Activated CD4-positive, CD25-positive, alpha-beta regulatory T cell treated with anti-CD3 and anti-CD28 coated beads, Interleukin-2, amount 50 U/mL, for 72 hours (primary cell): Measurements from ENCODE around the gene TAOK1.
A peak's percentile ranks its signal among the peaks of the same experiment; 100 is the strongest.
"Not testable (repeated sequence)": the region's sequence is repeated elsewhere in the genome, so short reads cannot be mapped to it uniquely, and the experiment has no call there.

Source experiments
- DNase-seq: peaks from one replicate; pipeline ENCODE4 v3.0.0; 2021

TAOK1 gene

GRCh38 chr17:29555840-29556239 is 165.7 kb downstream of the TAOK1 start:
- no peak for DNase-seq

DNA sequence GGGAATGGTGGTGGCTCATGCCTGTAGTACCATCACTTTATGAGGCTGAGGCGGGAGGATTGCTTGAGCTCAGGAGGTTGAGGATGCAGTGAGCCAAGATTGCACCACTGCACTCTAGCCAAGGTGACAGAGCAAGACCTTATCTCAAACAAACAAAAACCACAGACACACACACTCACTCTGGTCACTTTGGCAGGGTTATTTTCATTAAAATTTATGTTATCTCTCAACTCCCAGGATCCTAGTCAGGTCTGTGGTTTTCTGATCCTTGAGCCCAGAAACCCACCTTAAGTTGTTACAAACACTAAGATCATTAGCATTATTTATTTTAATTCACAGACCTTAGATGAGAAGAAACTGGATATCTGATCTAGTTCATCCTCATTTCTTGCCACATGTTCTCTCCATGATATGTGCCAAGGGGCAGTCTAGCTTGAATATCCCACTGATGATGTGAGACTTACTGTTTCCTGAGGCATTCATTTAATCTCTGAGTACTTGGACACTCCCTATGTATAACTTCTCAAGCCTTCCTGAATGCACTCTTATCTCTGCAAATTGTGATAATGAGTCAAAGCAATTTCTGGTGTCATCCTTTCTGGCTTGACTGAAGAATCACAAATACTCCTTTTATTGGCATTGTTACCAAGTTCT is 167.0 kb downstream of the TAOK1 start:
- no peak for DNase-seq

GRCh38 chr17:29557739-29558116 is 167.6 kb downstream of the TAOK1 start:
- DNase-seq = no peak

- DNase-seq = not testable (repeated sequence)
Observed at GRCh38 chr17:29558139-29558538, 168.0 kb downstream of the TAOK1 start.

DNA sequence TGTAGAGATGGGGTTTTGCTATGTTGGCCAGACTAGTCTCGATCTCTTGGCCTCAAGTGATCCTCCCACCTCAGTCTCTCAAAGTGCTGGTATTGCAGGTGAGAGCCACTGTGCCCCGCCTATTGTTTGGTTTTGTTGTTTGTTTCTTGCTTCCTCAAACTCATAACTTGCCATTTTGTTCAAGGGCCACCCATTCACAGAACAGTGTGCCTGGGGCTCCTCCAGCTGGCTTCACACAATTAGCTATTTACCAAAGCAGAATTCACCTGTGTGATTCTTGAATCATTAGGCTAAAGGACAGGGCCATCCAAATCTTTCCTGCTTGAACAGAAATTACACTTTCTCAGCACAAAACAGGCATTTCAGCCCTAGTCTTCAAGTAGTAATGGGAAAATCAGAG is 169.5 kb downstream of the TAOK1 start:
- no peak for DNase-seq

DNA sequence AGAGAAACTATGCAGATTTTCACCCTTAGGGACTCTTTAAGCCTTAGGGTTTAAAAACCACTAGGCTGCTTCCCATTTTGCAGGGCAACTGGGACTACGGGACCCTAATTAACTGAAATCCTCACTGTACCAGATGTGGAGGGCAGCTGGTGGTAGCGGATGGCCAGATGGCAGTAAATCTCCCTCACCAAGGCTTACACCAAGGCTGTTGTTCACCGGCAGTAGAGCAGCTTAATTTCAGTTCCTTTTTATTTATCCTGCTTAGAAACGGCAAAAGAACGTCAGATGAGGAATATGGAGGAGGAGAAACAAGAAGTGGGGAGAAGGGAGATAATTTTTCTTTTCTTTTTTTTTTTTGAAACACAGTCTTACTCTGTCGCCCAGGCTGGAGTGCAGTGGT is 170.2 kb downstream of the TAOK1 start:
- no peak for DNase-seq

DNA sequence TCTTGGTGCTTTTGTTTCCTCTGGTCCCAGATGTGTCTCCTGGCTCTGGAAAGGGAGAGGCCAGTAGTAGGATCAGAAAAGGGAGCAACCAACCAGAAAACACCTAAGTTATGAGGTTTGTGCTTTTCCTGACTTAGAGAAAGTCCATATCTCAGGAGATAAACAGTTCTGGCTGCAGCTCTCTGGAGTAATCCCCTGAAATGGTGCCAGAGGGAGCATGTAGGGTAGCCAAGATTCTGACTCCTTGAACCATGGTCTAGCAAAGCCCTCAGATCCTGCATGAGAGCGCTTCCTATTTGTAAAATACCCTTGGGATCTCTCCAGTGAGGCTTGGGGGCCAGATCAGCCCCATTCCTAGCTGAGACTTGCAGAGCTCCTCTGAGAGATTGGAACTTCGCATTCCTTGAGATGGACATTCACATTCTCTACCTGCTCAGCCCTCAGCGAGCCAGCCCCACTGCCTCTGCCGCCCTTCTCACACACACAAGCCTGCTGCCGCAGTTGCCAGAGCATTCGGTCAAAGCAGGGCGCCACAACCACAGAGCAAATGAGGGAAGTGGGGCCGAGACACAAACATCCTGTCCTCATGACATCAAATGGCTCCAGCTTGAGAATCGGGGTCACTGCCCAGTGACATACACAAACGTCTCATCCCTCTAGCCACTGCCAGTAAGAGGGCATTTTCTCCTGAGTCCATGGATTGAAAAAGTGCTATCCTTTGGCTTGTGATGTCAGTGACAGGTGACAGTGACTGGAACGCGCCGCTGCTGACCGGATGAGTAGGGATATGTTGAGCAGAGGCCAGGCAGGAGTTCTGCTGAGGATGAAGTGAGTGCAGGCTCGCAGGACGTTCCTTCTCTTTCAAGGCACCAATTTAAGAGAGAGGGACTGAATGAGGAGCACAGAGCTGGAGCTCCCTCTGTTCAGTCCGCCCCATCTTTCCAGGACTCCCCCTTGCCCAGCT is 171.7 kb downstream of the TAOK1 start:
- no peak for DNase-seq

DNA sequence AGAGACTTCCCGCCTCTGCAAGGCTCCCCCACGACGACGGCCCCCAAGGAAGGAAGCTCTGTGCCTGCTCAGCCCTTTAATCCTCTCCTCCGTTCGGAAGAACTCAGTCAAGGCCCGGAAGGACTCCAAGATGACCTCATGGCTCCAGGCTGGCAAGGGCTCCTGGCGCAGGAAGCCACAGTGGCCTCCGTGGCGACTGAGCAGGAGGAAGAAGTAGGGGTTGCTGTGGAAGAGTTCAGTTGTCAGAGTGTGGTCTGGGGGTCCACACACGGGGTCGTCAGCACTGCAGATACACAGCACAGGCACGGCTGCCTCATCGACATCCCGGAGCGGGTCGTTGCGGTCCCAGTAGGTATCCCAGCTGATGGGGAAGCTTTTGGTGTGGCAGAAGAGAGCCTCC is 172.5 kb downstream of the TAOK1 start:
- no peak for DNase-seq

DNA sequence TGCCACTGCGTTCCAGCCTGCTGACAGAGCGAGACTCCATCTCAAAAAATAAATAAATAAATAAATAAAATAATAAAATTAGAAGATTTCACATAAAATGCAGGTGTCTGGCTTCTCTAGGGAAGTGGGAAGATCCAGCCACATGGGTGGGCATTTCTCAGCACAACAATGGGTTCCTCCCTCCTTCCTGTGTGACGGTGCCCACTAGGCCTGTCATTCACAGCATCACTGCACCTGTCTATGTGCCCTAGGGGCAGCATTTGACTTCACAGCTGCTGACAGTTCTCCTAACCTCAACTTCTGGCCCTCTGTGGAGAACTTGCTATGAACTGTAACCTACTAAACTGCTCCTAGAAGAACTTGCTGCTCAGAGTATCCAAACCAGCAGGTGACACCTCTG is 173.7 kb downstream of the TAOK1 start:
- DNase-seq = no peak

GRCh38 chr17:29565643-29566472 is 175.7 kb downstream of the TAOK1 start:
- DNase-seq = peak; percentile 65

- peak; percentile 66 for DNase-seq
Observed at GRCh38 chr17:29566473-29567303, 176.5 kb downstream of the TAOK1 start, which contains the start of gene ABHD15. Gene ABHD15, minus strand, starts transcription at chr17:29567037. Its CDS starts 71 bp downstream, at chr17:29566966.

GRCh38 chr17:29567304-29567553 is 177.1 kb downstream of the TAOK1 start:
- peak; percentile 56 for DNase-seq

DNA sequence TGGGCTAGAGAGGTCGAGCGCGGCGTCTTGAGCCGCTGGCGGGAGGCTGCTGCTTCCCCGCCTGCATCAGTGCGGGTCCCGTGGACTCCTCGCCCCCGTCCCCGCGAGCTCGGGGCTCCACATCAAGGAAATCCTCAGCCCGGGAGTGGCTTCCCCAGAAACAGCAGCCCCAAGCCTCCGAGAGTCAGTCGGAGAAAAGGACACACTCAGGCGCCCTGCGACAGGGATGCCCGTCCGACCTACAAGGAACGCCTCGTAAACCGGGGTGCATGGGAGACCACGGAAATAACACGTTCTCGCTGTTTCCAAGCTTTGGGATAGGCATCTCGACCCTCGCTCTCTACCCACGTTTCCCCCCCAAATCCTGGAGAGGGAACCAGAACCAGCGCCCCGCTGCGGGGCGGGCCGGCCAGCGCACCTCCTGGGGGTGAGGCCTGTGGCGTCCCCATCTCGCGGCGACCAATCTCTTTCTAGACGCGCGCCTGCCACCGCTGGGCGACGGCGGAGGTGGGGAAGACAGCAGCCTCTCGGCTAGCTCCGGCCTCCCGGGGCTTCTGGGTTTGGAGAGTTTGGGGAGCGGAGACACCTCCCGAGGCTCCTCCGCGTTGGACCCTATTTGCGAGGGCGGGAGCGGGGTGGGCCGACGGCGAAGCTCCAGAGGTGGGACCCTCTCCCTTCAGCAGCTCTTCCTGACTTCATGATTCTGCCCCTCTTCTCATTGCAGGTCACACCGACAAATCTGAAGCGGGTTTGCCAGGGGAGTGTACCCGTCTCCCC is 177.6 kb downstream of the TAOK1 start:
- peak; percentile 77 for DNase-seq

GRCh38 chr17:29568331-29569244 is 178.4 kb downstream of the TAOK1 start, which contains the start of gene TP53I13:
Gene TP53I13, plus strand, starts transcription at chr17:29568701. Its CDS starts 58 bp downstream, at chr17:29568759.
- peak; percentile 85 for DNase-seq

- DNase-seq = no peak
Observed at GRCh38 chr17:29569245-29569950, 179.2 kb downstream of the TAOK1 start.

GRCh38 chr17:29570521-29570920 is 180.4 kb downstream of the TAOK1 start:
- no peak for DNase-seq

- no peak for DNase-seq
Observed at GRCh38 chr17:29571486-29571882, 181.3 kb downstream of the TAOK1 start.

GRCh38 chr17:29571883-29572681 is 181.9 kb downstream of the TAOK1 start:
- DNase-seq = peak; percentile 30
